GM12892 (cell line): ENCODE results near the gene LRRC4B.

Experiments
- POLR2A ChIP-seq: IDR thresholded peaks from 2 replicates; pipeline ENCODE4 v1.6.1; 2011; ENCODE audit warnings: low read depth, low read length, control low read depth
- POLR2AphosphoS5 ChIP-seq: IDR thresholded peaks from 2 replicates; pipeline ENCODE4 v1.6.1; 2011; ENCODE audit warnings: low read depth, low read length, control low read depth
- TAF1 ChIP-seq: IDR thresholded peaks from 2 replicates; pipeline ENCODE4 v1.6.1; 2011; ENCODE audit warnings: low read depth, mild to moderate bottlenecking, control low read depth, low read length, borderline replicate concordance

GRCh38 chr19:50500060-50500752 is 68.0 kb downstream of the LRRC4B start:
- TF ChIP-seq TAF1 (no peak), POLR2AphosphoS5 (no peak), POLR2A (no peak)
